Lower leg skin (tissue), 3 donors: ENCODE measurements around the gene LMO1.

Experiments used
- POLR2A ChIP-seq, 2 donors: fragments of 450-650 bp; IDR thresholded peaks; one replicate each; pipeline ENCODE4 v1.6.1; 2016 to 2017; ENCODE audit warnings: antibody characterized with exemption in 2 of 2, mild to moderate bottlenecking in 1 of 2, moderate library complexity in 1 of 2
- TF ChIP-seq, protein P1 (sequence below), 3 donors: fragments of 450-650 bp; IDR thresholded peaks; one replicate each; pipeline ENCODE4 v1.5.1; 2016; ENCODE audit warnings: antibody characterized with exemption in 3 of 3, mild to moderate bottlenecking in 3 of 3, moderate library complexity in 2 of 3

DNA sequence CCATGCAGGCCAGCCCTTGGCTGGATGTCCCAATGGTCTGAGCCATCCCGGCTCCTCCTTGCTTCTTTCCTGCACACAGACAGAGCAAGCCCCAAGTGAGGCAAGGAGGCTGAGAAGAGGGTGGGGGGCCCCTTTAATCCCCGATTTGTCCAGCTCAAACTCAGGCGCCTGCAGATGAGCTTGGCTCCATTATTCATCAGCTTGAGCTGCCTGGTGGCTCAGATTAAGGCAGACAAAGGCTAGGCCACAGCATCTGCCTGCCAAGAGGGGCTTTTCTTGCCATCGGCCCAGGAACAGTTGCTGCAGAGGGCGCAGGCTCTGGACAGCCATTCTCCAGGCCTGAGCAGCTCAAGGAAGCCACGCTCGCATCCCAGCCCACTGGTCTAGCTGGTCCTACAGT lies 35.4 kb downstream of the LMO1 start:
- TF ChIP-seq, protein P1, sequence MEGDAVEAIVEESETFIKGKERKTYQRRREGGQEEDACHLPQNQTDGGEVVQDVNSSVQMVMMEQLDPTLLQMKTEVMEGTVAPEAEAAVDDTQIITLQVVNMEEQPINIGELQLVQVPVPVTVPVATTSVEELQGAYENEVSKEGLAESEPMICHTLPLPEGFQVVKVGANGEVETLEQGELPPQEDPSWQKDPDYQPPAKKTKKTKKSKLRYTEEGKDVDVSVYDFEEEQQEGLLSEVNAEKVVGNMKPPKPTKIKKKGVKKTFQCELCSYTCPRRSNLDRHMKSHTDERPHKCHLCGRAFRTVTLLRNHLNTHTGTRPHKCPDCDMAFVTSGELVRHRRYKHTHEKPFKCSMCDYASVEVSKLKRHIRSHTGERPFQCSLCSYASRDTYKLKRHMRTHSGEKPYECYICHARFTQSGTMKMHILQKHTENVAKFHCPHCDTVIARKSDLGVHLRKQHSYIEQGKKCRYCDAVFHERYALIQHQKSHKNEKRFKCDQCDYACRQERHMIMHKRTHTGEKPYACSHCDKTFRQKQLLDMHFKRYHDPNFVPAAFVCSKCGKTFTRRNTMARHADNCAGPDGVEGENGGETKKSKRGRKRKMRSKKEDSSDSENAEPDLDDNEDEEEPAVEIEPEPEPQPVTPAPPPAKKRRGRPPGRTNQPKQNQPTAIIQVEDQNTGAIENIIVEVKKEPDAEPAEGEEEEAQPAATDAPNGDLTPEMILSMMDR (IDR thresholded peaks at IDR 0.05) = no peak
- no peak for TF ChIP-seq POLR2A (IDR thresholded peaks at IDR 0.05)
